Measurements from ENCODE around the gene CCZ1. TPM values are rescaled to one million over a fixed set of nuclear protein-coding genes. Genes with fewer than 3 reads are reported as not detected.

Gene CCZ1
- 70.3 to 82.7 TPM (median 77.1 TPM) in 5 replicates for total RNA-seq (2022; extraction: Qiagen RNA extraction)

GRCh38 chr7:5898480-5899224 is at the start of gene CCZ1:
Gene CCZ1 (plus strand): TSS chr7:5898733. CDS start chr7:5898800, 67 bp downstream.

GRCh38 chr7:5970347-5970911 is 71.9 kb downstream of the CCZ1 start, which contains the start of gene RSPH10B:
Gene RSPH10B (minus strand): TSS chr7:5970689. CDS start chr7:5967116, 3,573 bp downstream.

Other genes with a start within 250 kb of the CCZ1 start
- gene RNF216, start 117.1 kb upstream of the CCZ1 start, total RNA-seq (2022; extraction: Qiagen RNA extraction) = 23.0 to 27.2 TPM (median 23.9 TPM) in 5 replicates
- not detected in 5 replicates for gene OCM, start 17.9 kb upstream of the CCZ1 start, total RNA-seq (2022; extraction: Qiagen RNA extraction)
- gene RSPH10B, start 72.0 kb downstream of the CCZ1 start, total RNA-seq (2022; extraction: Qiagen RNA extraction) = 0.05 to 0.20 TPM (median 0.12 TPM) in 5 replicates
- gene PMS2, start 110.3 kb downstream of the CCZ1 start, total RNA-seq (2022; extraction: Qiagen RNA extraction) = 9.6 to 17.5 TPM (median 11.9 TPM) in 5 replicates
- 85.1 to 95.1 TPM (median 91.4 TPM) in 5 replicates for gene AIMP2, start 110.5 kb downstream of the CCZ1 start, total RNA-seq (2022; extraction: Qiagen RNA extraction)
- gene ANKRD61, start 132.6 kb downstream of the CCZ1 start, total RNA-seq (2022; extraction: Qiagen RNA extraction) = 0.53 to 0.84 TPM (median 0.72 TPM) in 5 replicates
- gene EIF2AK1, start 160.4 kb downstream of the CCZ1 start, total RNA-seq (2022; extraction: Qiagen RNA extraction) = 62.6 to 77.6 TPM (median 73.1 TPM) in 5 replicates
- 6.3 to 9.2 TPM (median 8.1 TPM) in 5 replicates for gene USP42, start 206.2 kb downstream of the CCZ1 start, total RNA-seq (2022; extraction: Qiagen RNA extraction)

All from A549 treated with Hydrocortisone at 1 μM for 4 hours (cell line).